ENCODE measurements around the gene DDX39A. TPM values are rescaled to one million over a fixed set of nuclear protein-coding genes. Genes with fewer than 3 reads are reported as not detected.
A peak's percentile ranks its signal among the peaks of the same experiment; 100 is the strongest.
"Not testable (repeated sequence)": the region's sequence is repeated elsewhere in the genome, so short reads cannot be mapped to it uniquely, and the experiment has no call there.

The DDX39A gene
- total RNA-seq, 1 experiment from 2014 or later = 170 TPM

- DNase-seq (ENCODE audit: low read depth) = no peak
Observed at GRCh38 chr19:14385492-14385891, 33.6 kb downstream of the DDX39A start.

DNA sequence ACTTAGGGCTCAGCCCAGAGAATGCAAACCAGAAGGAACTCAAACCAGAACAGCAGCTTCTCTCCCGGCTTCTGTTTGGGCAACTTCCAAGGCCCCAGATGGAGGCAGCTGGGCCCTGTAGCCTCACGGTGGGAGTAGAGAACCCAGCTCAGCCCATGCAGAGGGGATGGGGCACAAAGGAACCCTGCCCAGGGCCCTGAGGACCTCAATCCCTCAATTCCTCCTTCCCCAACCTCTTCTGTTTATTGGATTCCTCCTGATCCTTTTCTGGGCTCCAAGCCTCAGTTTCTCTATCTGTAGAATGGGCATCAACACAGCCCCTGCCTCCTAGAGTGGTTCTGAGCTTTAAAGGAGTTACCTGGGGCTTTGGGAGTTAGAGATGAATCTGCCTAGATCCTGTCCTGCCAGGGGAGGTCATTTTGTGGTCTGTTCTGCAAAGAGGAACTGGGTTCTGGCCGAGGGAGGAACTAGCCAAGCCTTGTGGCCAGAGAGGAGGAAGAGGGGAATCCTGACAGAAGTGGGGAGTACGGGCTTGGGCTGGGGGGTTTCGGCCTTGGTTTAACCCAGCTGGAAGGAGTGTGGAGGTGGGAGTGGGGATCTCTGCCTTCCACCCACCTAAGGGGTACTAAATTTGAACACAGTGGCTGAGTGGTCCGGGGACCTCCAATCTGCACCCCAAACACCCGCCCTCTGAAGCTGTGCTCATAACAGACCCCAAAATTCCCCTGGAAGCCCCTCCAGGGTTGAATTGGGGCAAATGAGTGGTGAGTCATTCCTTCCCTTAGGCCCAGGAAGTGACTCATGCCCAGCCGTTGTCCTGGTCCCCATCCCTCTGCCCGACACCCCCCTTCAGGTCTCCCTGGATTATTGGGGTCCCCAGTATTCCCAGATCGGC is 35.2 kb downstream of the DDX39A start:
- DNase-seq (ENCODE audit: low read depth) = peak; percentile 53

DNA sequence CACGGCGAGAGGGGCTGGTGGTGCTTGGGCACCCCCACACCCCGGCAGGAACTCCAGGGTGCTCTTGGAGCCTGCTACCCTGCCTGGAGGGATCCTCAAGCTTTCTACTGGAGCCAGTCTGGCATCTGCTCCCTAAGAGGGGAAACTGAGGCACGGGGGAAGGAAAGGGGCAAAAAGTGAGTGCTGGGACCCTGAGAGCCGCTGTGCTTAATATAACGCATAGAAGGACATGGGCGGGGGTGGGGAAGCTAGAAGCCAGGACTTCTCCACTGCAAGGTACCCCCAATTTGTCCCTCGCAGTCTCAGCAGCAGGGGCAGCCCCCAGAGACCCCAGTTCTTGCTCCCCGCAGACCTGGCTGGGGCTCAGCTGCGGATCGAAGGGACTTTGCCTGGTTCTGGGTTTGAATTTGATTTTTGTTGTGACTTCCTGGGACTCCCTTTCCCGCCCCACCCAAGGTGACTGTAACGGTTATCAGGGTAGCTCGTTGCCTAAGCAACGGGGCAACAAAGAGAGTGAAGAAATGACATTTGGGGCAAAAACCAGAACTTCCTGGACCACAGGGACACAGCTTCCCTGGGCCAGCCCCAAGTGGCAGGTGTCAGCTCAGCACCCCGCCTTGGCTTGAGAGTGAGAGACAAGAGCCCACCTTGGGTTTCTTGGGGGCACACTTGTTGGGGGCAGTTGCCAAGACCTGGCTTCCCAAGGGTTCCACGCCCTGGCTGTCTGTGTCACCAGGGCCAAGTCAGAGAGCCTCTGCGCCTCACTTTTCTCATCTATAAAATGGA is 37.3 kb downstream of the DDX39A start:
- peak; percentile 64 for DNase-seq (ENCODE audit: low read depth)

- no peak for DNase-seq (ENCODE audit: low read depth)
Observed at GRCh38 chr19:14379294-14380065, 39.7 kb downstream of the DDX39A start.

DNA sequence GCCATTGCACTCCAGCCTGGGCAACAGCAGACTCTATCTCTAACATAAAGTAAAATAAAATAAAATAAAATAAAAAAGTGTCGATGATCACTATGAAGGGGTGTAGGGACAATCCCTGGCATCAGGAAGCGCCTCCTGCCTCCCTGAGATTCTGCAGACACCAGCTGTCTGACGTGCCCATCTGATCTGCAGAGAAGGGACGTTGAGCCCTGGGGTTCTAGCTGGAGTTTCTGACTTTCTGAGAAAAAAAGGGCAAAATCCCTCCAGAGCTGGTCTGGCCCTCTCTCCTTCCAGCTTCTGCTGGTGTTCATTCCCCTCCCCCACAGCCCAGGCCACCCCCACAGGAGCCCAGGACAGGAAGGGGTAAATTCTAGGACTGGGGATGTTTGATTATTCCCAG is 40.3 kb downstream of the DDX39A start:
- no peak for DNase-seq (ENCODE audit: low read depth)

DNA sequence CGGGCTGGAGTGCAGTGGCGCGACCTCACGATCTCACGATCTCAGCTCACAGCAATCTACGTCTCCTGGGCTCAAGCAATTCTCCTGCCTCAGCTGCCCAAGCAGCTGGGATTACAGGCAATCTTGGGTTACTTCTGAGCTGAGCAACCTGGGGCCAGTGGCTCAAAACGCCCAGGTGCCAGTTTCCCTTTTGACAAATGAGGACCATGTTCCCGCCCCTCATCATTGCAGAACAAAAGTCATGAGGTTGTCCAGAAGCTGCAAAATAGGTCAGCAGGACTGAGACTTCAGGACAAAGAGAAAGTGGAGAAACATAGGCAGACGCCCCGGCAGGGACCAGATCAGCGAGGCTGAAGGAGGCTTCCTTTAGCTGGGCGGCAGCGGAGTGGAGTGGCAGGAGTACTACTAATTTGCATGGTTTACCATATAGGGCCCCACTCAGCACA is 41.2 kb downstream of the DDX39A start:
- DNase-seq (ENCODE audit: low read depth) = no peak

DNA sequence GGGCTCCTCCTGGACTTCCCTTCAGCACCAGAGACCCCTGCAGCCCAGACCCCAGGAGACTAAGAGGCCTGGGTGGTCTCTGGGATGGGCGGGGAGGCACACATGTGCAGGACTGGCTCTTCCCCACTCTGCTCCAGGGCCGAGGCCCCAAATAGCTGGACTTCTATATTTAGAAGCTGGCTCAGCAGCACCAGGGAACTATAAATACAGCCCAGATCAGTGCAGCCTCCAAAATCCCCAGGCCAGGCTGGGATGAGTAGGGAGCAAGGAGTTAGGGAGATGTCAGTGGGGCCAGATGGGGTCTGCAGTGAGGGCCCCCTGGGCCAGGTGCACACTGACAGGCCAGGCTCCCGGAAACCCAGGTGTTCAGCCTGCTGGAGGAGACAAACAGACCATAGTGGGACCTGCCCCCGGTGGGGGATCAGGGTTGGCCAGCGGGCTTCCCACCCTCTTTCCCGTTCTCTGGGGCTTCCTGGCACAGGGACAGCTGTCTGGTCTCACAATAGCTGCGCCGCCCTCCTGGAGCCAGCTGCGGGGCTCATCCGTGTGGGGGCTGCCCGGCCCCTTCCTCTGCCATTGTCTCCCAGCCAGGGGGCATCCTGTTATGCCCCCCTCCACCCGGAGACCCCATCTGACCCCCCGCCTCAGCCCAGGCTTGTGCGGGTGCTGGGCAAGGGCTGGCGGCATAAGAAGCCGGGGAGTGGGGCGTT is 43.4 kb downstream of the DDX39A start:
- DNase-seq (ENCODE audit: low read depth) = no peak

DNA sequence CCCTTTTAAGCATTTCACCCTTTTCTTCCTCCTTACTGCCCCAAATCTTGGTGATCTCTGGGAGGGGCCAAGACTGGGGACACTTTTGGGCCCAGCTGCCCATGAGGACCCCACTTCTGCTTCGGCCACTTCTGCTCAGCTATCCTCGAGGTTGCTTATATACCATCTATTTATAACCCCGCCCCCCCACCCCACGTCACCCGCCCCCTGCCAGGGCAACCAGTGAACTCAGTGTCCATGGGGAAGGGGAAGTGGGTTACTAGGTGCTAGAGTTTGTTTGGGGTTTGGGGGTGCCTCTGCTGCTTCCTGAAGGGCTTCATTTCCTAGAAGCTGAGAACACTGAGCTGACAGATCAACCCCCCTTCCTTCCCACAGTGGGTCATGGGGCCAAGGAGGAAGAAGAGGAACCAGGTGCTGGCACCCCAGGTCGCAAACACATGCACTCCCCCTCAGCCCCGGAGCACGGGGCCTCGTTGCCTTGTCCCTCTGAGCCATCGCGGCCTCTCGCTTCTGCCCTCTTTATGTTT is 44.0 kb downstream of the DDX39A start:
- no peak for DNase-seq (ENCODE audit: low read depth)

DNA sequence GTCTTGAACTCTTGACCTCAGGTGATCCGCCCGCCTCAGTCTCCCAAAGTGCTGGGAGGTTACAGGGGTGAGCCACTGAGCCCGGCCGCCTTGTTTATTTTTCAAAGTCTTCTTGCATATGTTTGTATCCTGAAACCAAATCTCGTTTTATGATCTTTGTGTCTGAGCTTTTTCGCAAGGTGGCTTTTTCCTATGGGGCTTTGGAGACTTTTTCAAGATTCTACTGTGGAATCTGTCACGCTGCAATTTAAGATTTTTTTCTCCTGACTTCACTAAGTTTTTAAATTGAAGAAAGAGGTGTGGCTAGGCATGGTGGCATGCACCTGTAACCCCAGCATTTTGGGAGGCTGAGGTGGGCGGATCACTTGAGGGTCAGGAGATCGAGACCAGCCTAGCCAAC is 44.8 kb downstream of the DDX39A start:
- DNase-seq (ENCODE audit: low read depth) = not testable (repeated sequence)

DNA sequence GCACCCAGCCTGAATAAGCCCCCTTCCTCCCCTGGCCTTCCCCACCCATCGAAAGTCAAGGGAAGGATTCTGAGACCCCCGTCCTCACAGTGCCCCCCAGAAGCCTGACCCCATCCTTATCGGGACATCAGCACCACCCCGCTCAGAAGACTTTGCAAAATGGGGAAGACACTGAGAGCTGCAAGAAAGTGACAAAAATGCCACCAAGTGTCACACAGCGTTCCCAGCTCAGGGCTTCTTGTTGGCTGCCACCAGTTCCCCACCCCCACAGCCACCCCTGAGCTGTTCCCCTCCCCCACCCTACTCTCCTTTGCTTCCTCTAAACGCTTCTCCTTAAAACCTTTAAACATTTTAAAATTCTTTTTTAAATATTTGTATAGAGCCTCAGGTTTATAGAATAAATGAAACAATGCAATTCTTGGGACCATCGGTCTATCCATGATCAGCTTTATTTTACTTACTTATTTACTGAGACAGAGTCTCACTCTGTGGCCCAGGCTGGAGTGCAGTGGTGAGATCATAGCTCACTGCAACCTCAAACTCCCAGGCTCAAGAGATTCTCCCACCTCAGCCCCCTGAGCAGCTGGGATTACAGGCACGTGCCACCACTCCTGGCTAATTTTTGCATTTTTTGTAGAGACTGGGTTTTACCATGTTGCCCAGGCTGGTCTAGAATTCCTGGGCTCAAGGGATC is 46.6 kb downstream of the DDX39A start:
- not testable (repeated sequence) for DNase-seq (ENCODE audit: low read depth)

GRCh38 chr19:14371301-14371821 is 47.8 kb downstream of the DDX39A start:
- no peak for DNase-seq (ENCODE audit: low read depth)

DNA sequence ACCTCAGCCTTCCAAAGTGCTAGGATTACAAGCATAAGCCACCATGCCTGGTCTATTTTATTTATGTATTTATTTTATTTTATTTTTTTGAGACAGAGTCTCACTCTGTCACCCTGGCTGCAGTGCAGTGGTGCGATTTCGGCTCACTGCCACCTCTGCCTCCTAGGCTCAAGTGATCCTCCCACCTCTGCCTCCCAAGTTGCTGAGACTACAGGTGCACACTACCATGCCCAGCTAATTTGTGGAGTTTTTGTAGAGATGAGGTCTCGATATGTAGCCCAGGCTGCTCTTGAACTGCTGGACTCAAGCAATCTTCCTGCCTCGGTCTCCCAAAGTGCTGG is 48.2 kb downstream of the DDX39A start:
- no peak for DNase-seq (ENCODE audit: low read depth)

GRCh38 chr19:14370169-14370939 is 48.8 kb downstream of the DDX39A start:
- no peak for DNase-seq (ENCODE audit: low read depth)

DNA sequence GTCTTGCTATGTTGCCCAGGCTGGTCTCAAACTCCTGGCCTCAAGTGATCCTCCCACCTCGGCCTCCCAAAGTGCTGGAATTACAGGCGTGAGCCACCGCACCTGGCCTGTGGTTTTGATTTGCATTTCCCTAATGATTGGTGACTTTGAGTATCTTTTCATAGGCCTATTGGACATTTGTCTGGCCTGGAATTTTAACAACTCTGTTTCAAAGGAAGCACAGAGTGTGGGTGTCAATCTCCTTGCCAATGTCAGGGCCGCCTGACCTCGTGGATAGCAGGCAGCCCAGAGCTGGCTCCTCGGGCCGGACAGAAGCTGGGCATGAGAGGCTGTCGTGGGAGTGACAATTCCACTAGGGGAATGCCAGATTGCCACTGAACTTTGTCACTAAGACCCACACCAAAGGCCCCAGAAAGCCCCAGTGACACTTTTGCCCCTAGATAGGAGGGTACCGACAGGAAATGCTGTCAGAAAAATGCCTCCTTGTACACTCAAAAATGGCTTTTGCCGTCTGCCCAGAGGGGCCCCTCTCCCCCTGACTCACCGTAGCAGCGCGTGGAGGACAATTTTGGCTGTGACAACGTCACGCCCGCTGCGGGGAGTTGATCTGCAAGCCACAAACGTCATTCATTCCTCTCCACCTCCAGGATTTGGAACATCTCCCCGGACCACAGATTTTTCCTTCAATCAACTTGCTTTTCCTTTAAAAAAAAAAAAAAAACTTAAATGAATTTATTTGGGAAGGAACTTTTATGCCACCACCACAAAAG is 49.6 kb downstream of the DDX39A start:
- no peak for DNase-seq (ENCODE audit: low read depth)

DNA sequence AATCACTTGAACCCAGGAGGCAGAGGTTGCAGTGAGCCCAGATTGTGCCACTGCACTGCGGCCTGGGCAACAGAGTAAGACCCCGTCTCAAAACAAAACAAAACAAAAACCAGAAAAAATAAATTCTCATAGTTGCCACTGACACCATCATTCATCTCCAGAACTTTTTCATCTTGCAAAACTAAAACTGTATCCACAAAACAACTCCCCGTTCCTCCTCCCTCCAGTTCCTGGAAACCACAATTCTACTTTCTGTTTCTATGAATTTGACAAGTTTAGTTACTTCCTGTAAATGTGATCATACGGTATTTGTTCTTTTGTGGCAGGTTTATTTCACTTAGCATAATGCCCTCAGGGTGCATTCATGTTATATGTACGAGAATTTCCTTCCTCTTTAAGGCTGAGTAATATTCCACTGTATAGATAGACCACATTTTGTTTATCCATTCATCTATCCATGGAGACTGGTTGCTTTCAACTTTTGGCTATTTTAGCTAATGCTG is 51.1 kb downstream of the DDX39A start:
- DNase-seq (ENCODE audit: low read depth) = no peak

DNA sequence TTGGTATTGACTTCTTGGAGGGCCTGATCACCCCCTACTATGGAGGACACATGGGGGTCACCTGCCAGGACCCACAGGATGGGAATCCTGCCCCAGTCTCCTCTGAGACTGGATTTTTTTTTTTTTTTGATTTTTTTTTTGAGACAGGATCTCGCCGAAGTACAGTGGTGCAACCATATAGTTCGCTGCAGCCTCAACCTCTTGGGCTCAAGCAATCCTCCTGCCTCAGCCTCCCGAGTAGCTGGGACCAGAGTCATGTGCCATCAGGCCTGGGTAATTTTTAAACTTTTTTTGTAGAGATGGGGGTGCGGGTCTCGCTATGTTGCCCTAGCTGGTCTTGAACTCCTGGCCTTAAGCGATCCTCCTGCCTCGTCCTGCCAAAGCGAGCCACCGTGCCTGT is 52.1 kb downstream of the DDX39A start:
- no peak for DNase-seq (ENCODE audit: low read depth)

DNA sequence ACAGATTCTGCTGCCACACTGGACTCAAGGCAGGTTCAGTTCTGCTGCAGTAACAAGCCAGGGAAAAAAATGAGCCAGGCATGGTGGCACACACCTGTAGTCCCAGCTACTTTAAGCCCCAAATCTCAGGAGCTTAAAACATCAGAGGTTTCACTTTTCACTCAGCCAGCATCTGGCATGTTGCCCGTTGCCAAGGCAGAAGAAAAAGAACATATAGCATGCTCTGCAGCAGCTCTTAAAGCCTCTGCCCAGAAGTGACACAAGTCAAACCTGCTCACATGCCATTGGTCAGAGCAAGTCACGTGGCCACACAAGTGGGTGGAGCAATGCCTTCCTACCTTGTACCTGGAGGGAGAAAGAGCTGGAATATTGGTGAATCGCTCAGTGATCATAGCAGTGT is 52.6 kb downstream of the DDX39A start:
- DNase-seq (ENCODE audit: low read depth) = peak; percentile 58

GRCh38 chr19:14364098-14364443 is 55.1 kb downstream of the DDX39A start:
- not testable (repeated sequence) for DNase-seq (ENCODE audit: low read depth)

All from LHCN-M2 (cell line).